Measurements from ENCODE around the gene TNNT2.

Gene TNNT2

DNA sequence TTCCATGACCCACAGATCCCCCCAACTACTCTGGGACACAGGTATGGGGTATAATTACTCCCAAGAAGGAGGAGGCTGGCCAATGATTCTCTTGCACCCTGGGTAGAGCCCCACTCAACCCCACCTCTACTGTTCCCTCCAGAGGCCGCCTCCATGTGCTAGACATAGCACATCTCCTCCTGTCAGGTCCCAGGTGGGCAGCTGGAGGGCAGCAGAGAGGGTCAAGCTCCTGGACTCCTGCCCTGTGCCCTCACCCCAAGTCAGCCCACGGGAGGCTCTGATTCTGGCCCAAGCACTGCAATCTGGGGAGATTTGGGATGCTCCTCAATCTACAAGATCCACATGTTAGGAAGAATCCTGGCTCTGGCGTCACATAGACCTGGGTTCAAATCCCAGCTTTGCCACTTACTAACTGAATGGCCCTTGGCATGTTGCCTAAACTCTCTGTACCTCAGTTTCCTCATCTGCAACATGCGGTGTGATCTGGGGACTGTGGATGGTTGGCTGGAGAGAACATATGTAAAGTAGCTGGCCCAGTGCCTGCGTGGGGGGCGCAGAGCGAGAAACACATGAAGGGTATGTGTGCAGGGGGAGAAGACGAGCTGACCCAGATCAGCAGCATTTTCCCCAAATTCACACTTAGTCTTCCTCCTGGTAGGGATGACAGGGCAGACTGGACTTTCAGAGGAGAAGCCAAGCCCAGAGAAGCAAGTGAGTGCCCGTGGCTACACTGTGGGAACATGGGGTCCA lies 23.2 kb downstream of the TNNT2 start:
- no peak for DNase-seq

DNA sequence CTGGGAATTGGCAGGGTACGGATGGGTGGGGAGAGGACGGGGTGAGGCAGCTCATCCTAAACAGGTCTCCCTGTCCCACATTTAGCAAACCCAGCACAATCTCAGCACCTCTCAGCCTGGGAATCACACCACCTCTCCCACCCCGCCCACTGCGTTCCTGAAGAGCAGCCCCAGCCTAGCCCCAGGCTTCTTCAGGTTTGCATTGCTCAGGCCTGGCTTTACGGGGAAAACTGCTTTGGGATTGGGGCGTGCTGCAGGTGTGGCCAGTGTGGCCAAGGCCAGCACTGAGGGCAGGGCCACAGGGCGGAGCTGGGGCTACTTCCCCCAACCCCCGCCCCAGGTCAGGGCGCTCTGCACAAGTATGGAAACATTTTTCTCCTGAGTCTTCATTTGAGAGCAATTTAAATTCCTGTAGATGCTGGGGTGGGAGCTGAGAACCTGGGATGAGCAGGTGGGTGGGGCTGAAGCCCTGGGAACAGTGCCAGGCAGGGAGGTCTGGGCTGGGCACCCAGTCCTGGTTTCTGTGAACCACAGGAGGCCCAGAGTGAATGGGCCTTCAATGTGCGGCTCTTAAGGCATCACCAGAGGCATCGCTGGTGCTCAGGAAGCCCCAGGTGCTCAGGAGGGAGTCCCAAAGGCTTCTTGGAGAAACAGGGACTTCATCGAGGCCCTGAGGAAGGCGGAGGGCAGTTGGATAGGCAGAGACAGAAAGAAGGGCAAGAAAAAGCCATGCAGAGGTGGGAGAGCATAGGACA lies 24.1 kb downstream of the TNNT2 start:
- no peak for DNase-seq

DNA sequence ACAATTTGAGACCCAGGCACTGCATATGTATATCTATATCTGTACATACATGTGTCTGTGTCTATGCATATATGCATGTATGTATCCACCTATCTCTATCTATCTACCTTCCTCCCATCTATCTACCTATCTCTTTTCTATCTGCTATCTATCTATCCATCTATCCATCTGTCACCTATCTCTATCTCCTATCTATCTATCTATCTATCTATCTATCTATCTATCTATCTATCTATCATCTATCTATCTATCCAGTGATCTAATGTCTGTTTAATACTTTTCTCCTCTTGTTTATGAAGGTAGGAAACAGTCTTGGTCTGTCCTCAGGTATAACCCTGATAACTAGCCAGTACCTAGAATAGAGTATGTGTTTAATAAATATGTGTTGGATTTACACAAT lies 25.9 kb downstream of the TNNT2 start:
- DNase-seq = no peak

DNA sequence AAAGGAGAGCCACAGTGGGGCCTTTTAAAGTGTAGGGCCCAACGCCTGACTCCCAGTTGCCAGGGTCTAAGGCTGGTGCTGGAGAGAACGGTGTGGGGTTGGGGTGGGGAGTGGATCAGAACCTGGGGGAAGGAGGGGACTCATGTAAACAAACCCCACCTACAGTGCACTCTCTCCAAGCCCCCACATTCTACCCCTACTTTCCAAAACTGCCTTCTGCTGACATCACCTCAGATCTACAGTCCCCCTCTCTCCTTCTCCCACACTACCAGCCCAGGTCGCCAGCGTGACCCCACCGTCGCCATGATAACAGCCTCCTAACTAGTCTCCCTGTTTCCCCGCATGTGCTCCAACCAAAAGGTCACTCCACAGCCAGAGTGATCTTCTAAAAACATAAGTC lies 26.6 kb downstream of the TNNT2 start:
- no peak for DNase-seq

DNA sequence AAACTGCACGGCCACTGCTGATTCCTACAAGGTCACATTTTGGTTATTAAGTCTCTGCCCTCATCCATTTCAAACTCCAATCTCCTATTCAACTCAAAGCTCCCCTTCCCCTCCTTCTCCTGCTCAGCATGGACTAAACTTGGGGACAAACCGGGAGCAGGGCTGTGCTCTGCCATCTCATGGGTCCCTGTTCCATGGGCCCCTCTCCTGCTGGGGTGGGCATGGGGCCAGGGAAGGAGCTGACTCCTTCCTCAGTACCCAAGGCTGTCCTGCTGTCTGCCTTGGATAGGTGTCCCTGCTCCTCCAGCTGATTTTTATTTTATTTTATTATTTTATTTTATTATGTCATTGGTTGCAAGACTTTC lies 27.1 kb downstream of the TNNT2 start:
- no peak for DNase-seq

DNA sequence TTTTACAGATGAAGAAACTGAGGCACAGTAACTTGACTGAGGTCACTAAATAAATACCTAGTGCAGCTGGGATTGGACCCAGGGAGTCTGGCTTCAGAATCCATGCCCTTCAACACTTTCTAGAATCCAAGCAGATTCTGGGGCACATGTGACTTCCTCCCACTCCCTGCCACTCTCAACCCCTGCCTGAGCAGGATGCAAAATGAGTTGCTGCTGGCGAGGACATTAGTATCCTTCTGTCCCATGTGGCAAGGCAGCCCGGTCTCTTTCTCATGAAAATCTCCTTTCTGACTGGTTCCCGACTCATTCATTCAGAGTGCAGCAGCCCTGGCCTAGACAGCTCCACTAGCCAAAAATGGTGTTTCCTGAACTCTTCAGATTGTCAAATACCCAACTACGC lies 28.4 kb downstream of the TNNT2 start:
- DNase-seq = no peak

DNA sequence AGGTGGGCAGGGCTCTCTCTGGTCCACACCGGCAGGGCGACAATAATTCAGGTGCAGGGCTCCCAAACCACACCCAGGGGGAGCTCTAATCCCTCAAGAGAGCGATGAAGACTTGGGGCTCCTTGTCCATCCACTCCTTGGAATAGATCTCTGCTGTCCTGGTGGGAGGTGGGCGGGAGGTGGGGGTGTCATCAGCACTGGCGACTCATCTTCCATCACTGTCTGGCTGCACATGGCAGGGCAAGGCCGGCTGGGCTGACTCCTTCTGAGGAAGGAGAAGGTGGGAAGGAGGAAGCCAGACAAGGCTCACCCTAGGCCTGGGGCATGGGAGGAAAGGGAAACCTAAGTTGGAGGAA lies 29.3 kb downstream of the TNNT2 start:
- peak; percentile 43 for DNase-seq

DNA sequence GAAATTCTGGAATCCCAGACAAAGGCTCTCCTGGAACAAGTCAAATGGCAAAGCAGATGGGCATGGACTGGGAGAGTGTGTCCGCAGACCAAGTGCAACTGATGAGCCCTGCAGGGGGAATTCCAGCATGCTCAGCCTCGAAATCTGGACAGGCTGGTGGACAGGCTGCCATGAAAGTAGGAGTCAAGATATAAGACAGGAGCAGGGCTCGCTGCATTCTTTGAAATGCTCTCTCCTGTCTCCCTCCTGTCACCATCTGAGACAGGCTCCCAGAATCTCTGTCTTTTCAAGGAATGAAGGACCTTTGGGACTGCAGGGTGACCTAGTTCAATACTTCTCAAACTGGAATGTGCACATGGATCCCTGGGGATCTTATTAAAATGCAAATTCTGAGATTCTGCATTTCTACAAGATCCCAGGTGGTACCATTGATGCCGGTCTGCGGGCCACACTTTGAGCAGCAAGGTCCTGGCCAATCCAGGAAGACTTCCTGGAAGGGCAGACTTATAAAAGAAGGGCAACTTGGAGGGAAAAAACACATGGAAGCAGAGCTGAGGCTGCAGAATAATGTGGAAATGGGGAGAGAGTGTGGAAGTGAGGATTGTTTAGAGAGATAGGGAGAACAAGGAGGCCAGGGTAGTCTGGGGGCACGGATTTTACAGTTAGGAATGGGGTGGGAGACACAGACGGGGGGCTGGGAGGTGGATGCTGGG lies 29.8 kb downstream of the TNNT2 start:
- DNase-seq = no peak

DNA sequence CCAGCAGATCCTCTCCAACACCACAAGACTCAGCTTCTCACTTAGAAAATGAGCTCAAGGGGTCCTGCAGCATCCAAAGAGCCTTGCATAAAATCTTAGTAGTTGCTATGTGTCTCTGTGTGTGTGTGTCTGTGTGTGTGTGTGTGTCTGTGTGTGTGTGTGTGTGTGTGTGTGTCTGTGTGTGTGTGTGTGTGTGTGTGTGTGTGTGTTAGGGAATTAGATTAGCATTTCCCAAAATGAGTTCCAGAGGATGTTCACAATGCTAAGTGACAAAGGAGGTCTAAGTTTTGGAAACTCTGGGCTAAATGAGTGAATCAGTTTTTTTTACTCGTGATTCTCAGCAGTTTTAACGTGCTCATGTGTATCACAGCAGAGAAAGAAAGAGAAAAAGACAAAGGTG lies 30.5 kb downstream of the TNNT2 start:
- DNase-seq = no peak

DNA sequence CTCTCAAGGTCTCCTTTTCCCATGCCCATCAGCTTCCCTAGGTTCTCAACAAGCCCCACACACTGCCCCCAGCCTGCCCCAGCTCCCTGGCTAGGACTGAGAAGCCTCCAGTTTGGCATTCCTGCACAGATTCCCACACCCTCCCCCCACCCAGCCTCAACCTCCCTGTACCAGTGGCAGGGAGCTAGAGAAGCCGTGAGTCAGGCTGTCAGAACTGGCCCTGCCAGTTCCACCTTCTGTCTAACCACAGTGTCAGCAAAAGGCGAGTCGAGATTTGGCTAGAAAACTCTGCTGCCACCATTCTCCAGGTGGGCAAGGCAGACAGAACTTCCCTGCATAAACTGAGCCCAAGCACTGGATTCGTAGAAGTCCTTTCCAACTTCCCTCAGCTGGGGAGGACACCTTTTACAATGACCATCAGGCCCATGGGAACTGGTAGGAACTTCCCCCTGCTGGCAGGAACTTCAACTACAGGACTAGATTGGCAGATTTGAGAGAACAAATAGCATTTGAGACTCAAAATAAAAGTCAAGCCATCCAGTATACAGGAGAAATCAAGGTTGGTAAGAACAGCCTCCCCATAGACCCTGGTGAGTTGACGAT lies 31.0 kb downstream of the TNNT2 start:
- DNase-seq = no peak

DNA sequence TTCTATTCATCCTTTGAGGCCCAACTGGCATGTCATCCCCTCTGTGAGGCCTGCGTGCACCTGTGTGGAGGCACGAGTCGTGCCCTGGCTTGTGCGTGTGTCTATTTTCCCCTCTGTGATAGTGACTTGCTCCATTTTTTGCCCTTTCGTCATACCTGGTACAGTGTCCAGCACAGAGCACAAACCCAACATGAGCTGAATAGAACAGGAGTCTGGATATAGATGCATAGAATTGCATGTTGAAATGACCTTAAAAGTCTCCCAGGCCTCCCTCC lies 32.5 kb downstream of the TNNT2 start:
- no peak for DNase-seq

DNA sequence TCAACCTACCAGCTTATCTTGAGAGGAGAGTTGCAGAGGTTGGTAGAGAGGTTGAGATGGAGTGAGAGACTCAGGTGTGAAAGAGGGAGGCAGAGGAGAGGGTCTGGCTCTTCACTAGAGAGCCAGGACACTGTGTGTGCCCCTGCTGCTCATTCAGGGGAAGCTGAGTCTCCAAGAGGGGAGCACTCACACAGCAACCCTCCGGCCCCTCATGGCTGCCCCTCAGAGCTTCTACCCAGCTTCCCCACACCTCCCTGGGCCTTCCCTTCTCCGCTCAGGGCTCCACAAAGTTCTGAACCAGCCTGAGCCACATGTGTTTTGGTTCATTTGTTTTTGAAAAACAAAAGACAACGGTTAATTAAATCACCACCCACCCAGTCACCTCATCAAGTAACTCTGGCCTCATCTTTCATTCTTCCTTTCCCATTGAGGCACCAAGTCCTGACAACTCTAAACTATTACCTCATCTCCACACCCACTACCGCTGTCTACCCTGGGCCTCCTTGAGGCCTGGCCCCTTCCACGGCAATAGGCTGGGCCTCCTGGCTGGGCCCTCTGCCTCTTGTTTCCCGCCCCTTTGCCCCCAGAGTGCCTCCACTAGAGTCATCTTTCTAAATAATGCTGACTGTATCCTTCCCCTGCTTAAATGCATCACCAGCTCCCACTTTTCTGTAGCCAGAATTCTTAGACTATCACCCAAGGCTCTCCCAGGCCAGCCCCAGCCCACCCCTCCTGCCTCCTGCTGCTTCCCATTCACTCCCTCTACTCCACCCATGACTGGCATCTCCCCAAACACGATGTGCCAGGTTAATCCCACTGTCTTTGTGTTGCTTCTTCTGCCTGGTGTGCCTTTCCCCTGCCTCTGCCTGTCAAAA lies 33.0 kb downstream of the TNNT2 start:
- DNase-seq = no peak

DNA sequence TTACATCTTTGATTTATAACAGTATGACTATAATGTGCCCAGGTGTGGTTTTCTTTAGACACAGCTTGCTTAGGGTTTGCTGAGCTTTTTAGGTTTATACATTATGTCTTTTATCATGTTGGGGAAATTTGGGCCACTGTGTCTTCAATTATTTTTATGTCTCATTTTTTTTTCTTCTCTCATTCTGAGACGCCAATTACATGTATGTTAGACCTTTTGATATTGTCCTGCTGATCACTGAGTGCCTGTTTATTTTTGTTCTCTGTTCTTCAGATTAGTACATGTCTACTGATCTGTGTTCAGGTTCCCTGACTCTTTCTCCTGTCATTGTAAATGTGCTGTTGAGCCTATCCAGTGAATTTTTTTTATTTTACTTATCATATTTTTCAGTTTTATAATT lies 36.1 kb downstream of the TNNT2 start:
- no peak for DNase-seq

DNA sequence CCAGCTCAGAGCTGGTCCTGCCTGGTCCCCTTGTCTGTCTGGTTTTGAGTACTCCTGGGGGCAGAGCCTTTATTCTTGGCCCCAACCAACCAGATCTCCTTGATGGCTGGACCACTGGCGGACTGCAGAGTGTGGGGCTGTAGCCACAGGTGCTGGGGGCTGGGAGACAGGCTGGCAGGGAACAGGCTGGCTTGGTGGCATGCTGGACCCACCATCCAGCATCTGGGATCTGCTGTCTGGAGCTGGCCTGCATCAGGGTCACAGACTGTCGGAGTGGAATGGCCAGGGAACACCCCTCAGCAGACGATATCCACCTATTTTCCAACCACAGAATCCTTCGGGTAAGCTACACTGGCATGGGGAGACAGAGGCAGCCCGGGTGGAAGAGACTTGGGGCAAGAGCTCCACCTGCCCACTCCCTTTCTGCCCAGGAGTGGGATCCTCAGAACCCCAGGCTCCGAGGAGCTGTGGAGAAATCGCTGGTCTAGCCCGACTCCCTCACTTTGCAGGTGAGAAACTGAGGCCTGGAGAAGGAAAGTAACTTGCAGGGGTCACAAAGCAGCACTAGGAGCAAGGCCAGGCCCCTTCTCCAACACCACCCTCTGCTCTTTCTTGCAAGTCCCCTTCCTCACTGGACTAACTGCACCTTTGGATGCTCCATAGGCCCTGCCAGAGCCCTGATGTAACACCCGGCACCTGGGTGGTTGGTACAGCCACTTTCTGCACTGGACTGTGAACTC lies 40.6 kb downstream of the TNNT2 start:
- DNase-seq = no peak

DNA sequence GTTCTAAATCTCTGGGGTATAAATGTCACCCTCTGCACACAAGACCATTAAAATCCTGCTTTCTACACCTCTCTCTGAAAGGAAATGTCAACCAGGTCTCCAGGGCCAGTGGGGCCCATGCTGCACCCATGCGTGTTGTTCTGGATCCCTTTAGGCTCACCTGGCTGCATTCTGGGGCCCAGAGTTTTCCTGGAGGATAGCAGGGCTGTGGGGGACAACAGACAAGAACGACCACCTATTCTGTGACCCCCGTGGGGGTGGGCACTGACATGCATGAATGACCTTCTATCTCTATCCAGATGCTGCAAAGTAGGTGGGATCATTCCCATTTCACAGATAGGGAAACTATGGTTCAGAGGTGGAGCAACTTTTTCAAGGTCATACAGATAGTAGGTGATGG lies 41.6 kb downstream of the TNNT2 start:
- DNase-seq = no peak

DNA sequence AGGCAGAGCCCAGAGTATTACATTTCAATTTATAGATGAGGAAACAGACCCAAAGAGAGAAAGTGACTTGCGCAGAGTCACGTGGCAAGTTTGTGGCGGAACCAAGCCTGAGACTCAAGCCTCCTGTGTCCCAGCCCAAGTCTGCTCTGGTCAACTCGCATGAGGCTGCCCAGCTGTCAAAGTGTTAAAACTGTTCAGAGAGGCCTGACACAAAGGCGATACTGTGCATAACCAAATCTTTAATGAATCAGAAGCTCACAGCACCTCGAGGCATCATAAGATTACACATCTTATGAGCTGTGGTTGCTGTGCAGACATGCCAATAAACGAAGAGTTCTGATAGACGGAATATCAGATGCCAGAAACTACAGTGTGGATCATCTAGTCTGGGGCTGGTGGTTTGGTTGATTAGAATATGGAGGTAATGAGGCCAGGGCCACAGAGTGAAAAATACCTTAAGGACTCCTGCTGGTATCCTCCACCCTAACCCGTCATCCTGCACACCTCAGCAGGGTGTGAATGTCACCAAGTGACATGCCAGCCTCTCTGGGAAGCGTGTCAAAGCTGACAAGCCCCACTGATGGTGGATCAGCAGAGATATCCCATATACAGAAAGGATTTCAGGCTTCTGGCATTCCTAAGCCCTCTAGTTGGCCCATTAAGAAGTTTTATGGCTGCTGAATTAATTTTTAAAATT lies 42.2 kb downstream of the TNNT2 start:
- no peak for DNase-seq

DNA sequence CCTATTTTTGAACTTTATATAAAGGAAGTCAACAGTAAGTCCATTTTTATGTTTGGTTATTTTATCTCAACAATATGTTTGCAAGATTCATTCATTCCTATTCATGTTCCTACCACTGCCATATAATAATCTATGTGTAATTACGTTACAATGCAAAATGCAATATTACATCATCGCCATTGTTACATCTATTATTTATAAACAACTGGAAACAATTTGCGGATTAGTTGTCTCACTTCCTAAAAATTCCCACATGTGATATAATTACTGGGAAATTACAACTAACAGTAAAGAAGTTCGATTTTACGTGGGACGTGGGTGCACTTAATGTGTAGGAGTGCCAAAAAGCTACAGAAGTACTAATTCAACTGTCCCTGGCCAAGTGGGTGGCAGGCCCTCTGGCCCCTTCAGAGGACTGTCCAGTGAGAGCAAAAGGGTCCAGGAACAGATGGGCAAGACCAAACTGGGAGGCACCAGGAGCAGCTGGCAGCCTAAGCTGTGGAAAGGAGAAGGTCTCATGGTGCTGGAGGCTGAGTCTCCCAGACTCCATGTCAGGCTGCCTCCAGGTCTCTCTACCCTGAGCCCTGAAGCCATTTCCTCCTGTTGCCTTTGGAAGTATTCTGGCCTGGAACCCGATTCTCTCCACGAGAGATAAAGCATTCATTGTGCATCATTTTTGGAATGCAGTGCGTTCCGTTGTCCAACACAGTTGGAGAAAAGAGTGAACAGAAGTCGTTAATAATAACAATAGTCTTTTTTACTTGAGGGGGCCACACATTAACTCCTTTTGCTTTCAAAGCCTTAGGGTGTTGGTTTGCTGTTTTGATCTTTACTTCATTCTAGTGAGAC lies 42.9 kb downstream of the TNNT2 start:
- DNase-seq = no peak

DNA sequence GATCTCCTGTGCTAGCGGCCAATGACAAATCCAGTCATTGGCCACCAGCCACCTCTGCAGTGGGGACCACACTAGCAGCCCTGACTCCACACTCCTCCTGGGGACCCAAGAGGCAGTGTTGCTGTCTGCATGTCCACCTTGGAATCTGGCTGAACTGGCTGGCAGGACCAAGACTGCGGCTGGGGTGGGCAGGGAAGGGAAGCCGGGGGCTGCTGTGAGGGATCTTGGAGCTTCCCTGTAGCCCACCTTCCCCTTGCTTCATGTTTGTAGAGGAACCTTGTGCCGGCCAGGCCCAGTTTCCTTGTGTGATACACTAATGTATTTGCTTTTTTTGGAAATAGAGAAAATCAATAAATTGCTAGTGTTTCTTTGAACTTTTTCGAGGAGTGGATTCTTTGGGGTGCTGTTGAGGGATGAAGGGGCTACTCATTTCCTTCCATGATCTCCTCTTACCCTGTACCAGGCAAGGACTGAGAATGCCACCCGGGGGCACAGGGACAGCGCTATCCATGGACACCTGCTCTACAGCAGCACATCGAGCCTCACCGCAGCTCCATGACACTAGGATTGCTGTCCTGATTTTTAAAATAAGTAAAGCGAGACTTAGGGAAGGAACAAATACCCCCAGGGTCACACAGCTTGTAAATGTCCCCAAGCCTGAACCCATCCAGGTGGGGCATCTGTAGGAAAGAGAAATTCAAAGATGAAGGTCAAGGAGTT lies 44.7 kb downstream of the TNNT2 start:
- DNase-seq = no peak

DNA sequence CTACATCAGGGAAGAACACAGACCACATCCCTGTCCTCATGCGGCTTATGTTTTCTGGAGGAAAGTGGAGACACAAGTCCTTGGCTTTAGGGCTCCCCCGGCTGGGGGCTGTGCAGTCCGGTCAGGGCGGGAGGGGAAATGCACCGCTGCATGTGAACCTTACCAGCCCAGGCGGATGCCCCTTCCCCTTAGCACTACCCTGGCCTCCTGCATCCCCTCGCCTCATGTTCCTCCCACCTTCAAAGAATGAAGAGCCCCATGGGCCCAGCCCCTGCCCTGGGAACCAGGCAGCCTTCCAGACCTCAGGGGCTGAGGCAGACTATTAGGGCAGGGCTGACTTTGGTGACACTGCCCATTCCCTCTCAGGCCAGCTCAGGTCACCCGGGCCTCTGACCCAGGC lies 45.5 kb downstream of the TNNT2 start:
- DNase-seq = no peak

DNA sequence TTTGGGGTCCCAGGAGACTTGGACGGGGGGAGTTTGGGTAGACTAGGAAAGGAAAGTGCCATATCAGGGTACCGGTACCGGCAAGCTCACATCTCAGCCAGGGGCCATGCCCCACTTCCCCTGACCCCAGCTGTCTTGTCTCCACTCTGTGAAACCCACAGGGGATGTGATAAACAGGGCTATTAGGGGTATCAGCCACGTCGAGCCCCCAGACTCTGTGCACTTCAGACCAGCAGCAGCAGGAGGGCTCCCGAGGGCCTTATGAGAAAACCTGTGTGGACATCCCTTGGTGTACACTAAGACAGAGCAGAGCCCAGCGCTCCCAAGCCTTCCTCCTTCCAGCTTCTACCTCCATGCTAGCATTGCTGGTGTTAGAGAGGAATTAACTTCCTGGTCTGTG lies 46.3 kb downstream of the TNNT2 start:
- no peak for DNase-seq

All from NCI-H2171 (cell line).